HCT116 (cell line): ENCODE data around the gene FRAS1. TPM values are rescaled to one million over a fixed set of nuclear protein-coding genes. Genes with fewer than 3 reads are reported as not detected.

Experiments
- ATAC-seq: fragments of 200-7000 bp; cut with Tn5 transposase; 2 replicates; pipeline ENCODE4 v1.9.1; 2020; ENCODE audit warnings: mild to moderate bottlenecking, moderate library complexity
- BruUV-seq: library from RNA; stranded (reverse); fragments of 400-500 nt; replicated peaks from 2 replicates; lab custom pipeline; 2021; lab: Mats Ljungman, UMichigan
- CTCF ChIA-PET: fragments of 300-600 bp; sonication (Branson Sonifier 250); formaldehyde crosslinking; loops from one replicate; lab custom pipeline; 2021; ENCODE audit warnings: antibody characterized with exemption; lab: Charles Lee
- POLR2A ChIA-PET: fragments of 300-600, 350-600 bp; sonication (Branson Sonifier 250); formaldehyde crosslinking; loops from one replicate; lab custom pipeline; 2021; ENCODE audit warnings: antibody characterized with exemption; lab: Charles Lee
- RAD21 ChIA-PET, 2 experiments: fragments of 300-600 bp; sonication (Branson Sonifier 250); formaldehyde crosslinking; loops; one replicate each; lab custom pipeline; 2023; ENCODE audit warnings: low total read pairs in 2 of 2; ENCODE audit not compliant: uncharacterized antibody in 2 of 2, unreplicated experiment in 2 of 2, low non-redundant PET in 1 of 2; lab: Charles Lee
- DNase-seq: peaks from one replicate; pipeline ENCODE4 v3.0.0-alpha.2; 2010; ENCODE audit warnings: low read depth, low spot score
- H2AFZ ChIP-seq: fragments of 200-600 bp; shearing (Covaris generic), sonication (generic); 2 replicates; pipeline ENCODE4 v1.6.1; 2017; ENCODE audit warnings: low read depth, mixed run types, mixed read lengths, antibody characterized with exemption, low read length; ENCODE audit not compliant: poor library complexity, severe bottlenecking
- H3K27ac ChIP-seq: 2 replicates; pipeline ENCODE4 v1.5.1; 2012; ENCODE audit warnings: low read depth, low read length
- H3K27me3 ChIP-seq: fragments of 200-600 bp; sonication (generic); 2 replicates; pipeline ENCODE4 v1.6.1; 2016; ENCODE audit warnings: mixed run types, low read length, mixed read lengths; ENCODE audit not compliant: insufficient read depth
- H3K36me3 ChIP-seq, 2 experiments: fragments of 200-500 bp in 1 of 2; fragments of 200-600 bp in 1 of 2; sonication (Bioruptor generic) in 1 of 2; sonication (generic) in 1 of 2; 2 replicates each; pipeline versions ENCODE4 v1.5.1 to v1.6.1; 2014 to 2016; ENCODE audit warnings: low read length in 2 of 2, inconsistent platforms in 1 of 2, mixed read lengths in 1 of 2, mixed run types in 1 of 2; ENCODE audit not compliant: insufficient read depth in 2 of 2, control insufficient read depth in 1 of 2
- H3K4me1 ChIP-seq, 2 experiments: fragments of 200-600 bp in 1 of 2; sonication (generic) in 1 of 2; 2 replicates each; pipeline versions ENCODE4 v1.5.1 to v1.6.1; 2012 to 2017; ENCODE audit warnings: low read length in 2 of 2, inconsistent platforms in 1 of 2, mild to moderate bottlenecking in 1 of 2, mixed read lengths in 1 of 2, mixed run types in 1 of 2, moderate library complexity in 1 of 2; ENCODE audit not compliant: insufficient read depth in 2 of 2, control insufficient read depth in 1 of 2
- H3K4me2 ChIP-seq: fragments of 200-600 bp; sonication (generic); 2 replicates; pipeline ENCODE4 v1.6.1; 2017; ENCODE audit warnings: mixed run types, low read length, mixed read lengths
- H3K4me3 ChIP-seq, 2 experiments: fragments of 200-600 bp in 1 of 2; sonication (generic) in 1 of 2; replicated peaks in 1 of 2; 2 replicates each; pipeline ENCODE4 v1.5.1; 2011 to 2016; ENCODE audit warnings: low read length in 2 of 2, control low read depth in 1 of 2, low read depth in 1 of 2, mild to moderate bottlenecking in 1 of 2, mixed read lengths in 1 of 2, mixed run types in 1 of 2
- H3K79me2 ChIP-seq: fragments of 200-600 bp; sonication (generic); 2 replicates; pipeline ENCODE4 v1.6.1; 2017; ENCODE audit warnings: mild to moderate bottlenecking, mixed run types, low read length, moderate library complexity, mixed read lengths; ENCODE audit not compliant: insufficient read depth
- H3K9ac ChIP-seq: fragments of 200-600 bp; sonication (generic); 2 replicates; pipeline ENCODE4 v1.6.1; 2016; ENCODE audit warnings: low read length, mixed read lengths
- H3K9me2 ChIP-seq: fragments of 200-600 bp; sonication (generic), shearing (Covaris generic); 2 replicates; pipeline ENCODE4 v1.6.1; 2017; ENCODE audit warnings: mixed run types, mild to moderate bottlenecking, moderate library complexity; ENCODE audit not compliant: insufficient read depth
- H3K9me3 ChIP-seq, 2 experiments: fragments of 200-500 bp in 1 of 2; fragments of 200-600 bp in 1 of 2; sonication (Bioruptor generic) in 1 of 2; sonication (generic) in 1 of 2; 2 replicates each; pipeline ENCODE4 v1.6.1; 2014 to 2017; ENCODE audit warnings: low read length in 2 of 2, mixed read lengths in 2 of 2, inconsistent platforms in 1 of 2, low read depth in 1 of 2, mild to moderate bottlenecking in 1 of 2, mixed run types in 1 of 2, moderate library complexity in 1 of 2; ENCODE audit not compliant: control insufficient read depth in 1 of 2, insufficient read depth in 1 of 2
- H4K20me1 ChIP-seq: fragments of 200-600 bp; sonication (generic), shearing (Covaris generic); 2 replicates; pipeline ENCODE4 v1.6.1; 2017; ENCODE audit warnings: mixed run types, mild to moderate bottlenecking, moderate library complexity; ENCODE audit not compliant: insufficient read depth
- CBX3 ChIP-seq: IDR thresholded peaks from 2 replicates; pipeline ENCODE4 v1.6.1; 2012; ENCODE audit warnings: low read depth
- CEBPB ChIP-seq: IDR thresholded peaks from 2 replicates; pipeline ENCODE4 v1.6.1; 2012; ENCODE audit warnings: low read depth
- EGR1 ChIP-seq: IDR thresholded peaks from 2 replicates; pipeline ENCODE4 v1.6.1; 2012; ENCODE audit warnings: low read depth
- EZH2 ChIP-seq: fragments of 200-600 bp; sonication (generic); IDR thresholded peaks from 2 replicates; pipeline ENCODE4 v1.6.1; 2017; ENCODE audit warnings: antibody characterized with exemption, mixed run types
- EZH2phosphoT487 ChIP-seq: fragments of 200-600 bp; IDR thresholded peaks from 2 replicates; pipeline ENCODE4 v1.6.1; 2018; ENCODE audit warnings: antibody characterized with exemption, borderline replicate concordance
- FOSL1 ChIP-seq: IDR thresholded peaks from 2 replicates; pipeline ENCODE4 v1.6.1; 2012; ENCODE audit warnings: low read depth
- JUND ChIP-seq: IDR thresholded peaks from 2 replicates; pipeline ENCODE4 v1.6.1; 2012
- MAX ChIP-seq: IDR thresholded peaks from 2 replicates; pipeline ENCODE4 v1.6.1; 2012
- POLR2A ChIP-seq: IDR thresholded peaks from 2 replicates; pipeline ENCODE4 v1.7.0; 2011; ENCODE audit warnings: borderline replicate concordance; ENCODE audit not compliant: insufficient read depth, insufficient read length; ENCODE audit errors: extremely low read depth
- SIN3A ChIP-seq: IDR thresholded peaks from 2 replicates; pipeline ENCODE4 v1.6.1; 2012; ENCODE audit warnings: low read depth
- SP1 ChIP-seq: IDR thresholded peaks from 2 replicates; pipeline ENCODE4 v1.6.1; 2012; ENCODE audit warnings: low read depth
- SRF ChIP-seq: IDR thresholded peaks from 2 replicates; pipeline ENCODE4 v1.6.1; 2012; ENCODE audit warnings: low read depth
- TCF7L2 ChIP-seq: IDR thresholded peaks from 2 replicates; pipeline ENCODE4 v1.7.0; 2011; ENCODE audit warnings: borderline replicate concordance, inconsistent platforms; ENCODE audit not compliant: insufficient read depth, insufficient read length; ENCODE audit errors: extremely low read depth
- YY1 ChIP-seq: IDR thresholded peaks from 2 replicates; pipeline ENCODE4 v1.6.1; 2011; ENCODE audit warnings: low read length, low read depth, moderate library complexity, mild to moderate bottlenecking; ENCODE audit not compliant: insufficient replicate concordance; ENCODE audit errors: extremely low read depth
- ZBTB33 ChIP-seq: IDR thresholded peaks from 2 replicates; pipeline ENCODE4 v1.6.1; 2011; ENCODE audit warnings: mild to moderate bottlenecking, low read length, moderate library complexity; ENCODE audit not compliant: insufficient replicate concordance; ENCODE audit errors: extremely low read depth
- ZFX ChIP-seq: fragments of 450-650 bp; IDR thresholded peaks from 2 replicates; pipeline ENCODE4 v1.6.1; 2017
- ZNF274 ChIP-seq: fragments of 200-500 bp; sonication (Bioruptor generic); IDR thresholded peaks from 2 replicates; pipeline ENCODE4 v1.6.1; 2014; ENCODE audit warnings: mild to moderate bottlenecking, low read depth, low read length, inconsistent platforms
- intact Hi-C: fragments of 100-400 bp; cut with micrococcal nuclease; formaldehyde crosslinking; loops from 2 replicates; pipeline ENCODE4 v1.10.0; 2022
- total RNA-seq: library from RNA; stranded (reverse); gene quantifications from one replicate; pipeline ENCODE4 v1.2.1, GENCODE V29; 2021; ENCODE audit not compliant: unreplicated experiment

FRAS1 gene
- total RNA-seq, 1 experiment from 2014 or later = 33.5 TPM

DNA sequence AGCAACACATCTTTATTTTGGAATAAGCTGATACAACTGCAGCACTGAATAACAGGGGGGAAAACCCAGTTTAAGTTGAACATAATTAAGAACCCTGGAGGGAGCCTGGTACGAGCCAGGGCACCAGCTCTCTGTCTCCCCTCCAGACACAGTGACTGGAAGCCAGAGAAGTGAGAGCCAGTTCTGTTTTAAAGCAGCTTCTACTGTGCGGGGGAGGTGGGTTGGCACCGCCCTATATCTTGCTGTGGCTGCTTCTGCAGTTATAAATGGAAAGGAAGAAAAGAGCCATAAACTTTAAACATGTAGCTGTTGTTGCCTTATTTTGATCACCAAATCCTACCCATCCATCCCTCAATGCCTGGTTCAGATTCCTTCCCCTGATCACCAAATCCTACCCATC is 286.6 kb downstream of the FRAS1 start:
- intact Hi-C loops = no loop called here
- BruUV-seq = no TSS peak
- DNase-seq = no peak
- no peak for ATAC-seq
- Histone ChIP-seq H3K9me3 (no peaks in the 10 kb centered on the region), H3K36me3 (no peaks in the 10 kb centered on the region), H2AFZ (no peak overlapping the region), H3K9ac (no peak overlapping the region), H3K4me3 (no peak overlapping the region), H3K27ac (no peak overlapping the region), H3K79me2 (no peaks in the 10 kb centered on the region)
- no peak for TF ChIP-seq SIN3A
- TF ChIP-seq TCF7L2 = no peak
- TF ChIP-seq ZBTB33 = no peak
- no peak for TF ChIP-seq SP1
- TF ChIP-seq EZH2phosphoT487 = no peak
- TF ChIP-seq CEBPB = no peak
- TF ChIP-seq MAX = no peak
- no peak for TF ChIP-seq CBX3
- TF ChIP-seq ZNF274 = no peak
- no peak for TF ChIP-seq FOSL1
- no peak for TF ChIP-seq YY1
- TF ChIP-seq JUND = no peak
- TF ChIP-seq EZH2 = no peak
- no peak for TF ChIP-seq POLR2A
- no peak for TF ChIP-seq ZFX
- TF ChIP-seq EGR1 = no peak
- TF ChIP-seq SRF = no peak
- TF ChIP-seq, all 23 proteins: peak for 0
- H3K4me1 ChIP-seq = no peaks in the 10 kb centered on the region
- ChIA-PET CTCF (no interaction called here), POLR2A (no interaction called here), RAD21 (no interaction called here)
- H3K9me2 ChIP-seq = no peaks in the 10 kb centered on the region
- H3K27me3 ChIP-seq = no peaks in the 10 kb centered on the region
- no peaks in the 10 kb centered on the region for H4K20me1 ChIP-seq
- no peak overlapping the region for H3K4me2 ChIP-seq
